WI38 (cell line): ENCODE measurements around the gene KRT72.
"Not testable (repeated sequence)": the region's sequence is repeated elsewhere in the genome, so short reads cannot be mapped to it uniquely, and the experiment has no call there.

ENCODE experiments used
- H3K4me3 ChIP-seq: 2 replicates; pipeline ENCODE4 v1.5.1; 2011; ENCODE audit warnings: low read depth, mild to moderate bottlenecking, control low read depth, low read length
- TF ChIP-seq, protein P1 (sequence below): IDR thresholded peaks from 2 replicates; pipeline ENCODE4 v1.5.1; 2012; ENCODE audit warnings: low read depth, mild to moderate bottlenecking, control low read depth, low read length

The KRT72 gene

DNA sequence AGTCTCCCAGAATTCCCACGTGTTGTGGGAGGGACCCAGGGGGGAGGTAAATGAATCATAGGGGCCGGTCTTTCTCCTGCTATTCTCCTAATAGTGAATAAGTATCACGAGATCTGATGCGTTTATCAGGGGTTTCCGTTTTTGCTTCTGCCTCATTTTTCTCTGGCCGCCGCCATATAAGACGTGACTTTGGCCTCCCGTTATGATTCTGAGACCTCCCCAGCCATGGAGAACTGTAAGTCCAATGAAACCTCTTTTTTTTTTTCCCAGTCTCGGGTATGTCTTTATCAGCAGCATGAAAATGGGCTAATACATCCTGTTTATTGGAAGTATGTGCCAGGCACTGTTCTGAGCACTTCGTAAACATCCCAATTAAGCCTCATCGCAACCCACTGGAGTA, 788 bp downstream of the KRT72 start:
- TF ChIP-seq, protein P1, sequence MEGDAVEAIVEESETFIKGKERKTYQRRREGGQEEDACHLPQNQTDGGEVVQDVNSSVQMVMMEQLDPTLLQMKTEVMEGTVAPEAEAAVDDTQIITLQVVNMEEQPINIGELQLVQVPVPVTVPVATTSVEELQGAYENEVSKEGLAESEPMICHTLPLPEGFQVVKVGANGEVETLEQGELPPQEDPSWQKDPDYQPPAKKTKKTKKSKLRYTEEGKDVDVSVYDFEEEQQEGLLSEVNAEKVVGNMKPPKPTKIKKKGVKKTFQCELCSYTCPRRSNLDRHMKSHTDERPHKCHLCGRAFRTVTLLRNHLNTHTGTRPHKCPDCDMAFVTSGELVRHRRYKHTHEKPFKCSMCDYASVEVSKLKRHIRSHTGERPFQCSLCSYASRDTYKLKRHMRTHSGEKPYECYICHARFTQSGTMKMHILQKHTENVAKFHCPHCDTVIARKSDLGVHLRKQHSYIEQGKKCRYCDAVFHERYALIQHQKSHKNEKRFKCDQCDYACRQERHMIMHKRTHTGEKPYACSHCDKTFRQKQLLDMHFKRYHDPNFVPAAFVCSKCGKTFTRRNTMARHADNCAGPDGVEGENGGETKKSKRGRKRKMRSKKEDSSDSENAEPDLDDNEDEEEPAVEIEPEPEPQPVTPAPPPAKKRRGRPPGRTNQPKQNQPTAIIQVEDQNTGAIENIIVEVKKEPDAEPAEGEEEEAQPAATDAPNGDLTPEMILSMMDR = no peak
- no peak overlapping the region for H3K4me3 ChIP-seq

DNA sequence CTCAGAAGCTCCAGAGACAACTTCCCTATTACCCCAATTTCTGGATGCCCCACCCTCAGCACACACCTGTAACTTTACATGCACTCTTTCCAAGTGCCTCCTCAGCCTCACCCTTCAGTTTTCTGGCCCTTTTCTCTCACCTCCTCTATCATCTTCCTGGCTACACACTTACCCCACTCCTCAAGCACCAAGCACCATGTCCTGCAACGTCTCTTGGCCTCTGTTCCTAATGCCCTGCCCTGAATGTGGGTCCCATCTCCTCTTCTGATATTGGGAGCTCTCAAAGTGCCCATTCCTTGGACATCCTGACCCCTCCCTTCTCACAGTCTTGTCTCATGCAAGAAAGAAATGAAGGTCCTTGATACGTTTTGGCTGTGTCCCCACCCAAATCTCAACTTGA, 1.2 kb downstream of the KRT72 start:
- TF ChIP-seq, protein P1 = no peak
- no peak overlapping the region for H3K4me3 ChIP-seq

DNA sequence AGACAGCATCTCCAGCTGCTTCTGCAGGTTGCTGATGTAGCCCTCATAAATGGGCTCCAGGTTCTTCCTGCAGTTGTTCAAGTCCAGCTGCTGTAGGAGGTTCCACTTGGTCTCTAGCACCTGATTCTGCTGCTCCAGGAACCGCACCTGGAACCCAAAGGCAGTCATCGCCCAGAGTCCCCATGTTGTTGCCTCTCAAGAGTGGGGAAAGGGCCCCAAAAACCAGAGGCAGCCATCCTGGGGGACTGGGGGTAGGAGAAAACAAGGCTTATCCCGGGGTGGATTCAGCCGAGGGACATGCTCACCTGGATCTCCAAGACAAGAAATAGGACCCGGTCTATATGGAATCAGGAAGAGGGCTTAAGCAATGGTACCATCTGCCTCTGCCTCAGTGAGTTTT, 2.3 kb downstream of the KRT72 start:
- H3K4me3 ChIP-seq = no peak overlapping the region
- TF ChIP-seq, protein P1 = no peak

DNA sequence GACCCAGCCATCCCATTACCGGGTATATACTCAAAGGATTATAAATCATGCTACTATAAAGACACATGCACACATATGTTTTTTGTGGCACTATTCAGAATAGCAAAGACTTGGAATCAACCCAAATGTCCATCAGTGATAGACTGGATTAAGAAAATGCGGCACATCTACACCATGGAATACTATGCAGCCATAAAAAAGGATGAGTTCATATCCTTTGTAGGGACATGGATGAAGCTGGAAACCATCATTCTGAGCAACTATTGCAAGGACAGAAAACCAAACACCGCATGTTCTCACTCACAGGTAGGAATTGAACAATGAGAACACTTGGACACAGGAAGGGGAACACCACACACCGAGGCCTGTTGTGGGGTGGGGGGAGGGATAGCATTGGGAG, 7.0 kb downstream of the KRT72 start:
- H3K4me3 ChIP-seq = not testable (repeated sequence)

DNA sequence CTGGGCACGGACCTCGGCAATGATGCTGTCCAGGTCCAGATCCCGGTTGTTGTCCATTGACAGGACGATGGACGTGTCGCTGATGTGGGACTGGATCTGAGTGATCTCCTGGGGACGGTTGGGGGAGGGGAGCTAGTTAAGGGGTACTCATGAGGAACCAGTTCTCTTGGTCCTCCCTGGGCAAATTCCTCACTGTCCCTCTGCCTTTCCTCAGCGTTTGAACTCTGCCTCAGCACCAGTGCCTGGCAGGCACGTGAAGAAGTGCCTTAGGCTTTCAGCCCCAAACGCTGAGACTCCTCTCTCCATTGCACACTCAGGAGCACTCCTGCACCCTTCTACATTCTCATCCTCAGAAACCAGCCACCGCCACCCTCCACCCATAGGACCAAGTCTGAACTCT, 9.7 kb downstream of the KRT72 start:
- TF ChIP-seq, protein P1 = no peak
- H3K4me3 ChIP-seq = no peak overlapping the region

DNA sequence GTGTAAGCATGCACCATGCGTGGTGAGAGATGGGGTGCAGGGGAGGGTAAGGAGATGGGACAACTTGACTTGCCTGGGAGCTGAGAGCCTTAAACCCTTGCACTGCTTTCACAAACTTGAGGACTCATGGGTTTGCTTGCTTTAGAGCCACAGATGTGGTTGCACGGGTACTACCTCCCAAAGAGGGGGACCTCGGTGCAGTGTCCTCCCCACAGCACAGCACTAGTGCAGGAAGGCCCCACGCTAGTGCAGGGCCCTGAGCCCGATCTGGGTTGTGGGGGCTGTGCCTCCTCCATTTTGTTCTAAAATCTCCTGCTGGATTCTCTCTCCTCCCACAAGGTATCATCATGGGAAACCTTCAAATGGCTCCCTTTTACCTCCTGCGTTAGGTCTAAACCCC, 11.2 kb downstream of the KRT72 start:
- H3K4me3 ChIP-seq = no peak overlapping the region
- TF ChIP-seq, protein P1 = no peak

DNA sequence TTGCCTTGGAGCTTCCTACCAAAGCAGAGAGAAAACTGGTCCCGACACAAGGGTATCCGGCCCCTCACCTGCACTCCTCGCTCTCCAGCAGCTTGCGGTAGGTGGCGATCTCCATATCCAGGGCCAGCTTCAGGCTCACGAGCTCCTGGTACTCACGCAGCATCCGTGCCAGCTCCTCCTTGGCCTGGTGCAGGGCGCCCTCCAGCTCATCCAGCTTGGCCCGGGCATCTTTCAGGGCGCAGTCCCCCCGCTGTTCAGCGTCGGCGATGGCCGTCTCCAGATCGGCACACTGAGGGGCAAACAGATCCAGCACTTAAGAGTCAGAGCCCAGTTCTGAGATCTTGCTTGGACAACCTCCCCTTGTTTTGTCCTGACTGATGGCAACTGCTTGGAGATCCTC, 13.7 kb downstream of the KRT72 start:
- TF ChIP-seq, protein P1 = no peak
- H3K4me3 ChIP-seq = no peak overlapping the region

DNA sequence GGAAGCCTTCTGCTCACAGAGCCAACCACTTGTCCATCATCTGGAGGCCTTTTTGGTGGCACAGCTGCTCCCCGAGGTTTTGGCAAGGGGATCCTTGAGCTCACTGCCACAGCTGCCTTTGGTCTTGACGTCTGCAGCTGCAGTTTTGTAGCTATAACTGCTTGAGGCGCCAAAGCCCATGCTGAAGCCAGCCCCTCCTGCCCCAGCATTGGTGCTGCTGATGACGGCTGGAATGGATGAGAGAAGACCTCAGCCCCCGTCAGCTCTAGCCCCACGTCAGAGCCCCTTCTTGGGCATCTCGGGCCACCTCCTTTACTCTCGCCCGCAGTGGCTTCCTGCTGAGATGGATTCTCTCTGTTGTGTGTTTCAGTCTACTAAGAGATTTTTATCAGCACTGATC, 15.3 kb downstream of the KRT72 start:
- no peak overlapping the region for H3K4me3 ChIP-seq
- TF ChIP-seq, protein P1 = no peak
